ENCODE measurements around the gene CASK. TPM values are rescaled to one million over a fixed set of nuclear protein-coding genes. Genes with fewer than 3 reads are reported as not detected.

CASK gene
- total and polyA plus RNA-seq, 4 donors = 3.6 to 14.8 (median 6.2) TPM

GRCh38 chrX:41553688-41554087, 369.7 kb downstream of the CASK start:
- WGBS = 93% methylated on average over 6 of the region's 6 CpGs
- H3K4me1 ChIP-seq (ENCODE audit: control insufficient read depth in 4 of 4, insufficient read depth in 4 of 4, low read length in 3 of 4) = no peaks in the 10 kb centered on the region
- no peak overlapping the region for H3K9ac ChIP-seq (ENCODE audit: low read depth in 1 of 2, low read length in 2 of 2)
- no peaks in the 10 kb centered on the region for H3K36me3 ChIP-seq (ENCODE audit: control insufficient read depth in 4 of 4, insufficient read depth in 3 of 4, low read depth in 1 of 4, low read length in 3 of 4)
- TF ChIP-seq EGR1 (IDR thresholded peaks at IDR 0.05; ENCODE audit: low read depth in 2 of 2) = no peak
- no peak for TF ChIP-seq MAX (IDR thresholded peaks at IDR 0.05)
- no peak for TF ChIP-seq YY1 (IDR thresholded peaks at IDR 0.05)
- TF ChIP-seq, protein P1, sequence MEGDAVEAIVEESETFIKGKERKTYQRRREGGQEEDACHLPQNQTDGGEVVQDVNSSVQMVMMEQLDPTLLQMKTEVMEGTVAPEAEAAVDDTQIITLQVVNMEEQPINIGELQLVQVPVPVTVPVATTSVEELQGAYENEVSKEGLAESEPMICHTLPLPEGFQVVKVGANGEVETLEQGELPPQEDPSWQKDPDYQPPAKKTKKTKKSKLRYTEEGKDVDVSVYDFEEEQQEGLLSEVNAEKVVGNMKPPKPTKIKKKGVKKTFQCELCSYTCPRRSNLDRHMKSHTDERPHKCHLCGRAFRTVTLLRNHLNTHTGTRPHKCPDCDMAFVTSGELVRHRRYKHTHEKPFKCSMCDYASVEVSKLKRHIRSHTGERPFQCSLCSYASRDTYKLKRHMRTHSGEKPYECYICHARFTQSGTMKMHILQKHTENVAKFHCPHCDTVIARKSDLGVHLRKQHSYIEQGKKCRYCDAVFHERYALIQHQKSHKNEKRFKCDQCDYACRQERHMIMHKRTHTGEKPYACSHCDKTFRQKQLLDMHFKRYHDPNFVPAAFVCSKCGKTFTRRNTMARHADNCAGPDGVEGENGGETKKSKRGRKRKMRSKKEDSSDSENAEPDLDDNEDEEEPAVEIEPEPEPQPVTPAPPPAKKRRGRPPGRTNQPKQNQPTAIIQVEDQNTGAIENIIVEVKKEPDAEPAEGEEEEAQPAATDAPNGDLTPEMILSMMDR (IDR thresholded peaks at IDR 0.05; ENCODE audit: low read depth, low read length, missing input control) = no peak
- no peak for TF ChIP-seq NR2F2 (IDR thresholded peaks at IDR 0.05)
- no peak for TF ChIP-seq FOXA1 (IDR thresholded peaks at IDR 0.05)
- TF ChIP-seq FOXA2 (IDR thresholded peaks at IDR 0.05) = no peak
- no peak overlapping the region for H3K27ac ChIP-seq (ENCODE audit: low read depth in 1 of 2, low read length in 2 of 2)
- DNase-seq (ENCODE audit: low spot score) = no peak
- no peaks in the 10 kb centered on the region for H3K9me3 ChIP-seq (ENCODE audit: control insufficient read depth in 4 of 4, low read length in 3 of 4)
- no peak overlapping the region for H3K4me3 ChIP-seq (ENCODE audit: low read depth in 1 of 3, low read length in 3 of 3)
- no peaks in the 10 kb centered on the region for H3K27me3 ChIP-seq (ENCODE audit: control insufficient read depth in 4 of 4, insufficient read depth in 4 of 4, low read length in 3 of 4)

GRCh38 chrX:41548411-41548810, 374.9 kb downstream of the CASK start:
- no peak overlapping the region for H3K4me3 ChIP-seq (ENCODE audit: low read depth in 1 of 3, low read length in 3 of 3)
- no peak for TF ChIP-seq EGR1 (IDR thresholded peaks at IDR 0.05; ENCODE audit: low read depth in 2 of 2)
- no peak for TF ChIP-seq NR2F2 (IDR thresholded peaks at IDR 0.05)
- TF ChIP-seq, protein P2, sequence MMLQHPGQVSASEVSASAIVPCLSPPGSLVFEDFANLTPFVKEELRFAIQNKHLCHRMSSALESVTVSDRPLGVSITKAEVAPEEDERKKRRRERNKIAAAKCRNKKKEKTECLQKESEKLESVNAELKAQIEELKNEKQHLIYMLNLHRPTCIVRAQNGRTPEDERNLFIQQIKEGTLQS (IDR thresholded peaks at IDR 0.05) = no peak
- TF ChIP-seq HNF4G (IDR thresholded peaks at IDR 0.05) = no peak
- TF ChIP-seq FOXA1 (IDR thresholded peaks at IDR 0.05) = no peak
- no peak for TF ChIP-seq YY1 (IDR thresholded peaks at IDR 0.05)
- no peak for TF ChIP-seq FOXA2 (IDR thresholded peaks at IDR 0.05)
- no peak for TF ChIP-seq RXRA (IDR thresholded peaks at IDR 0.05)
- no peak for TF ChIP-seq TAF1 (conservative IDR thresholded peaks at IDR 0.05)
- TF ChIP-seq, protein P3, sequence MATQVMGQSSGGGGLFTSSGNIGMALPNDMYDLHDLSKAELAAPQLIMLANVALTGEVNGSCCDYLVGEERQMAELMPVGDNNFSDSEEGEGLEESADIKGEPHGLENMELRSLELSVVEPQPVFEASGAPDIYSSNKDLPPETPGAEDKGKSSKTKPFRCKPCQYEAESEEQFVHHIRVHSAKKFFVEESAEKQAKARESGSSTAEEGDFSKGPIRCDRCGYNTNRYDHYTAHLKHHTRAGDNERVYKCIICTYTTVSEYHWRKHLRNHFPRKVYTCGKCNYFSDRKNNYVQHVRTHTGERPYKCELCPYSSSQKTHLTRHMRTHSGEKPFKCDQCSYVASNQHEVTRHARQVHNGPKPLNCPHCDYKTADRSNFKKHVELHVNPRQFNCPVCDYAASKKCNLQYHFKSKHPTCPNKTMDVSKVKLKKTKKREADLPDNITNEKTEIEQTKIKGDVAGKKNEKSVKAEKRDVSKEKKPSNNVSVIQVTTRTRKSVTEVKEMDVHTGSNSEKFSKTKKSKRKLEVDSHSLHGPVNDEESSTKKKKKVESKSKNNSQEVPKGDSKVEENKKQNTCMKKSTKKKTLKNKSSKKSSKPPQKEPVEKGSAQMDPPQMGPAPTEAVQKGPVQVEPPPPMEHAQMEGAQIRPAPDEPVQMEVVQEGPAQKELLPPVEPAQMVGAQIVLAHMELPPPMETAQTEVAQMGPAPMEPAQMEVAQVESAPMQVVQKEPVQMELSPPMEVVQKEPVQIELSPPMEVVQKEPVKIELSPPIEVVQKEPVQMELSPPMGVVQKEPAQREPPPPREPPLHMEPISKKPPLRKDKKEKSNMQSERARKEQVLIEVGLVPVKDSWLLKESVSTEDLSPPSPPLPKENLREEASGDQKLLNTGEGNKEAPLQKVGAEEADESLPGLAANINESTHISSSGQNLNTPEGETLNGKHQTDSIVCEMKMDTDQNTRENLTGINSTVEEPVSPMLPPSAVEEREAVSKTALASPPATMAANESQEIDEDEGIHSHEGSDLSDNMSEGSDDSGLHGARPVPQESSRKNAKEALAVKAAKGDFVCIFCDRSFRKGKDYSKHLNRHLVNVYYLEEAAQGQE (IDR thresholded peaks at IDR 0.05) = no peak
- no peak for TF ChIP-seq MAX (IDR thresholded peaks at IDR 0.05)
- TF ChIP-seq ZBTB33 (IDR thresholded peaks at IDR 0.05) = no peak
- no peak for TF ChIP-seq RAD21 (IDR thresholded peaks at IDR 0.05)
- TF ChIP-seq SP1 (IDR thresholded peaks at IDR 0.05) = no peak
- TF ChIP-seq HNF4A (conservative IDR thresholded peaks at IDR 0.05) = no peak
- TF ChIP-seq GABPA (IDR thresholded peaks at IDR 0.05 in 1 of 2, conservative IDR thresholded peaks at IDR 0.05 in 1 of 2) = no peak
- WGBS = 89% methylated on average over 4 of the region's 4 CpGs

More at GRCh38 chrX:41548411-41548810, 374.9 kb downstream of the CASK start:
- Histone ChIP-seq H3K9me3 (ENCODE audit: control insufficient read depth in 4 of 4, low read length in 3 of 4) (no peaks in the 10 kb centered on the region), H3K27ac (ENCODE audit: low read depth in 1 of 2, low read length in 2 of 2) (no peak overlapping the region), H3K9ac (ENCODE audit: low read depth in 1 of 2, low read length in 2 of 2) (no peak overlapping the region), H3K36me3 (ENCODE audit: control insufficient read depth in 4 of 4, insufficient read depth in 3 of 4, low read depth in 1 of 4, low read length in 3 of 4) (no peaks in the 10 kb centered on the region), H3K27me3 (ENCODE audit: control insufficient read depth in 4 of 4, insufficient read depth in 4 of 4, low read length in 3 of 4) (no peaks in the 10 kb centered on the region), H3K4me1 (ENCODE audit: control insufficient read depth in 4 of 4, insufficient read depth in 4 of 4, low read length in 3 of 4) (no peaks in the 10 kb centered on the region)
- no peak for DNase-seq (ENCODE audit: low spot score)
